ENCODE measurements around the gene EDAR.

DNA sequence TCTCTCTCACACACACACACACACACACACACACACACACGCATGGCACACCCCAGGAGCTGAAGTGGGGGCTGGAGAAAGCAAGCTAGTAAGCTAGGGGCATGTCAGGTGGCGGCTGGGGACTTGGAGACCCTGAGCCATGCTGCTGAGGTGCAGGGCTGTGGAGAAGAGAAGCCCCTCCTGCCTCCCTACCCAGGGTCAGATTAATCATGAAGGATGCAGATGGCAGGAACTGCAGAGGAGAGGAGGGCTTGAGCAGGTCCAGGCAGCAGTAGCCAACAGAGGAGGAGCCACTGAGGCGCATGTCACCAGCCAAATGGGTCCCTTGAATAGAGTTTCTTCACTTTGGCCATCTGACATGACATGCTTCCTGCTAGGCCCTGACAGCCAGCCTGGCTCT is 9.6 kb downstream of the EDAR start:
- TF ChIP-seq, protein P1, sequence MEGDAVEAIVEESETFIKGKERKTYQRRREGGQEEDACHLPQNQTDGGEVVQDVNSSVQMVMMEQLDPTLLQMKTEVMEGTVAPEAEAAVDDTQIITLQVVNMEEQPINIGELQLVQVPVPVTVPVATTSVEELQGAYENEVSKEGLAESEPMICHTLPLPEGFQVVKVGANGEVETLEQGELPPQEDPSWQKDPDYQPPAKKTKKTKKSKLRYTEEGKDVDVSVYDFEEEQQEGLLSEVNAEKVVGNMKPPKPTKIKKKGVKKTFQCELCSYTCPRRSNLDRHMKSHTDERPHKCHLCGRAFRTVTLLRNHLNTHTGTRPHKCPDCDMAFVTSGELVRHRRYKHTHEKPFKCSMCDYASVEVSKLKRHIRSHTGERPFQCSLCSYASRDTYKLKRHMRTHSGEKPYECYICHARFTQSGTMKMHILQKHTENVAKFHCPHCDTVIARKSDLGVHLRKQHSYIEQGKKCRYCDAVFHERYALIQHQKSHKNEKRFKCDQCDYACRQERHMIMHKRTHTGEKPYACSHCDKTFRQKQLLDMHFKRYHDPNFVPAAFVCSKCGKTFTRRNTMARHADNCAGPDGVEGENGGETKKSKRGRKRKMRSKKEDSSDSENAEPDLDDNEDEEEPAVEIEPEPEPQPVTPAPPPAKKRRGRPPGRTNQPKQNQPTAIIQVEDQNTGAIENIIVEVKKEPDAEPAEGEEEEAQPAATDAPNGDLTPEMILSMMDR (conservative IDR thresholded peaks at IDR 0.05 in 1 of 2, IDR thresholded peaks at IDR 0.05 in 1 of 2; ENCODE audit: extremely low read depth in 1 of 2, insufficient read depth in 1 of 2, low read depth in 1 of 2, low read length in 2 of 2), result no peak
- TF ChIP-seq EZH2 (IDR thresholded peaks at IDR 0.05; ENCODE audit: borderline replicate concordance, low read length), result no peak
